ENCODE results near the gene DDX5.
"Not testable (repeated sequence)": the region's sequence is repeated elsewhere in the genome, so short reads cannot be mapped to it uniquely, and the experiment has no call there.

The DDX5 gene

GRCh38 chr17:64492481-64493109 is 13.5 kb downstream of the DDX5 start:
- DNase-seq (ENCODE audit: low spot score) = peak; percentile 65

DNA sequence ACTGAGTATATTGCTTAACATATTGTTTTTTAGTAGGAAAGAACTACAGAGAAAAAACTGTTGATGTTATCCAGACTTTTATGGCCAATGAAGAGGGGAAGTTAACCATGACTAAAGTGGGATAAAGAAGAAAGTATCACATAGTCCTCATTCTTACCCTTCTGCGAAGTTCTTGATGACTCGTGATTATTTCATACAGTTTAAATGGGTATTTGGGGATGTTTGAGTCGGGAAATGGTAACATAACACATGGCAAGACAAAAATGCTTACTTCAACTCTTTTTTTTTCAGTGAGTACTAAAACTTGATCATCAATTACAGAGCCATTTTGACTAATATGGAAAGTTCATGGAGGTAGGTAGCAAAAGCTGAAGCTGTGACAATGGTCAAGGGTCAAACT is 14.1 kb downstream of the DDX5 start:
- no peak for DNase-seq (ENCODE audit: low spot score)

GRCh38 chr17:64491034-64491860 is 14.8 kb downstream of the DDX5 start:
- DNase-seq (ENCODE audit: low spot score) = peak; percentile 51

DNA sequence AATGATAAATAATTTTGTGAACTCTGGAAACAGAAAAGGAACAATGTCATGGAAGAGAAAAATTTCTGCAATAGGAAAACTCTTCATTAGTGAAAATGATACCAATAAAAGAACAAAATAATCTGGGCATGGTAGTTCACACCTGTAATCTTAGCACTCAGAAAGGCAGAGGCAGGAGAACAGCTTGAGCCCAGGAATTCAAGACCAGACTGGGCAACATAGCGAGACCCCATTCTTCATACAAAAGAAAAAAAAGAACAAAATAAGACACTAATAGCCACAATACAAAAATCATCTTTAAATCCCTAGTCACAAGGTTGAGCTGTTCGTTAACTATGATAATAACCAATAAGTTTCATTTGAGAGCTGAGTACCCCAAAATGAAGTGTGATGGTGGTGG is 17.8 kb downstream of the DDX5 start:
- DNase-seq (ENCODE audit: low spot score) = no peak

DNA sequence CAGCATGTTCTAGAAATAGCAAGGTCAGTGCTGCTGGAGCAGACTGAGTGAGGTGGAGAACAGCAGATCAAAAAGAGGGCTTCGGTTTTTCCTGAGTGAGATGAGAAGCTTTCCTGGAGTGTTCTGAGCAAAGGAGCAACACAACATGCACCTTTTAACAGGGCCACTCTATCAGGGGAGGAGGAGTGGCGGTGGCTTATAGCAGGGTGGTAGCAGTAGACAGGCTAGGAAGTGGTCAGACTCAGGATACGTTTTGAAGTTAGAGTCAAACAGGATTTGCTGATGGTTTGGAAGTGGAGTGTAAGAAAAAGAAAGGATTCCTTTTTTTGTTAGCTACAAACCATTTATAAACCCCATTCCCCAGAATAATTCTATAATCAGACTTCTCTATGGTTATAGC is 21.7 kb downstream of the DDX5 start:
- DNase-seq (ENCODE audit: low spot score) = no peak

DNA sequence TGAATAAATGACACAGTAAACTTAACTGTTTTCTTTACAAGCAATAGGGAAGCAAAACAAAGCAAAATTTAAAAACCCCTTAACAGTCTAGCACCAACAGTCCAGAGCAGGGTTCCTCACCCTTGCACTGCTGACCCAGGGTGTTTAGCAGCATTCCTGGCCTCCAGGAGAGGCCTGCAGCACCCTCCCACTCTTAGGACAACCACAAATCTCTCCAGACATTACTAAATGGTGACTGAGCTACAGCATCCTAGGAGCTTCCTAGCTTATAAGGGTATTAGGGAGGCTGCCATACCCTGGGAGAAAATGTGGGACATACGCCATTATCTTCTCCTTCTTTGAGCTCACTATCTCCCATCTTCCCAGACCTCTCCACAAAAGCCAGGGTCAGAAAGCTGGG is 25.1 kb downstream of the DDX5 start:
- DNase-seq (ENCODE audit: low spot score) = no peak

- DNase-seq (ENCODE audit: low spot score) = no peak
These were observed 28.2 kb downstream of the DDX5 start for GRCh38 chr17:64477849-64478248.

- DNase-seq (ENCODE audit: low spot score) = no peak
These were observed 33.5 kb downstream of the DDX5 start for GRCh38 chr17:64472564-64472963.

- no peak for DNase-seq (ENCODE audit: low spot score)
These were observed 34.6 kb downstream of the DDX5 start for GRCh38 chr17:64471440-64471839.

DNA sequence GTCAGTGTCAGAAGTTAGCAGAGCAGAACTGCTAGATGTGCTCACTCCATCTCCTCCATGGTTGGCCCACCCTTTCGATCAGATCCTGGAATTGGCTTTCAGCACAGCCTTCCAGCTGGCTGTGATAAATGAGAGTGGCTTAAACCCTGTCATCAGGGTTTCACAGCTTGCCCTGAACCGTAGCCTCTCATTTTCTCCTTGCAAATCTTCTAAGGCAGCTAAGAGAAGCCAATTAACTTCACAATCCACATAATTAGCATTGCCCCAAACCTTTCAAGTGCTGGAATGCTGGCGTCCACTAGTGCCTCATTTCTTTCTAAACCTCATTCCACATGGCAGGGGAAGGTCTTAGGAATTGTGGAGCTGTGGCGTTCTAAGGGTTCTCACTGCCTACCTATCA is 35.5 kb downstream of the DDX5 start:
- DNase-seq (ENCODE audit: low spot score) = no peak

DNA sequence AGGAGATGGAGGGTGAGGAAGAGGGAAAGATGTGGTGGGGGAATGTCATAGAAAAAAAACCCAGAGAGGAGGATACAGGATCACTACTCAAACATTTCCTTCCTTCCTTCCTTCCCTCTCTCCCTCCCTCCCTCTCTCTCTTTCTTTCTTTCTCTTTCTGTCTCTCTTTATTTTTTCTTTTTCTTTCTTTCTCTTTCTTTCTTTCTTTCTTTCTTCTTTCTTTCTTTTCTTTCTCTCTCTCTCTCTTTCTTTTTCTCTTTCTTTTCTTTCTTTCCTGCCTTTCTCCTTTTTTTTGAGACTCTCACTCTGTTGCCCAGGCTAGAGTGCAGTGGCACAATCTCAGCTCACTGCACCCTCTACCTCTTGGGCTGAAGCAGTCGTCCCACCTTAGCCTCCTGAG is 39.3 kb downstream of the DDX5 start:
- not testable (repeated sequence) for DNase-seq (ENCODE audit: low spot score)

GRCh38 chr17:64466019-64466735 is 39.9 kb downstream of the DDX5 start:
- no peak for DNase-seq (ENCODE audit: low spot score)

- no peak for DNase-seq (ENCODE audit: low spot score)
These were observed 44.3 kb downstream of the DDX5 start for GRCh38 chr17:64461788-64462187.

GRCh38 chr17:64460955-64461354 is 45.1 kb downstream of the DDX5 start:
- no peak for DNase-seq (ENCODE audit: low spot score)

- not testable (repeated sequence) for DNase-seq (ENCODE audit: low spot score)
These were observed 46.3 kb downstream of the DDX5 start for GRCh38 chr17:64459818-64460217.

DNA sequence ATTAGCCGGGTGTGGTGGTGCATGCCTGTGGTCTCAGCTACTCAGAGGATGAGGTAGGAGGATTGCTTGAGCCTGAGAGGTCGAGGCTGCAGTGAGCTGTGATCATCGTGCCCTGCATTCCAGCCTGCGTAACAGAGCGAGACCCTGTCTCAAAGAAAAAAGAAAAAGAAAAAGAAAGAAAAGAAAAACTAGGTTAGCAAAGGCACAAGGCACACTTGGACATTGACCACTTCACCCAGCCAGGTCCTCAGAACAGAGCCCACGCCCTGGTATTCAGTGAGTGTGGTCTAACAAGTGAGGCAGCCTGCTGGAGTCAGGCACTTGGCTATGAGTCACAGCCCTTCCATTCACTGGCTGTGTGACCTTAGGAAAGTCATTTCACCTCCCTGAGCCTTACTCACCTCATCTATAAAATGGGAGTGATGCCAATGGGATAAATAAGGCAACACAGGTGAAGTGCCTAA is 46.8 kb downstream of the DDX5 start:
- DNase-seq (ENCODE audit: low spot score) = no peak

GRCh38 chr17:64458756-64459155 is 47.3 kb downstream of the DDX5 start:
- DNase-seq (ENCODE audit: low spot score) = no peak

- no peak for DNase-seq (ENCODE audit: low spot score)
These were observed 48.9 kb downstream of the DDX5 start for GRCh38 chr17:64457156-64457555.

- no peak for DNase-seq (ENCODE audit: low spot score)
These were observed 49.9 kb downstream of the DDX5 start for GRCh38 chr17:64455993-64456885.

DNA sequence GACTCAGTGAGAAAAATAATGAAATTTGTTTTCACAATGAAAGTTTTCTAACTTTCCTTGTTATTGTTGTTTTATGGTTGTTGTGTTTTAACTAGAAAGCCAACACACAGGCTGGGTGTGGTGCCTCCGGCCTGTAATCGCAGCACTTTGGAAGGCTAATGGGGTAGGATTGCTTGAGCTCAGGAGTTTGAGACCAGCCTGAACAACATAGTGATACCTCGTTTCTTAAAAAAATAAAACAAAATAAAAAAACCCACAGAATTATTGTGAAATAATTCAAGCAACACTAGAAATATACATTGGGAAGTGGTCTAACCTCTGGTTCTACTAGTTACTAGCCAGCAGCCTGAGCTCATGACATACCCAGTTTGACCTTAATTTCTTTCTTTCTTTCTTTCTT is 56.5 kb downstream of the DDX5 start:
- DNase-seq (ENCODE audit: low spot score) = no peak

DNA sequence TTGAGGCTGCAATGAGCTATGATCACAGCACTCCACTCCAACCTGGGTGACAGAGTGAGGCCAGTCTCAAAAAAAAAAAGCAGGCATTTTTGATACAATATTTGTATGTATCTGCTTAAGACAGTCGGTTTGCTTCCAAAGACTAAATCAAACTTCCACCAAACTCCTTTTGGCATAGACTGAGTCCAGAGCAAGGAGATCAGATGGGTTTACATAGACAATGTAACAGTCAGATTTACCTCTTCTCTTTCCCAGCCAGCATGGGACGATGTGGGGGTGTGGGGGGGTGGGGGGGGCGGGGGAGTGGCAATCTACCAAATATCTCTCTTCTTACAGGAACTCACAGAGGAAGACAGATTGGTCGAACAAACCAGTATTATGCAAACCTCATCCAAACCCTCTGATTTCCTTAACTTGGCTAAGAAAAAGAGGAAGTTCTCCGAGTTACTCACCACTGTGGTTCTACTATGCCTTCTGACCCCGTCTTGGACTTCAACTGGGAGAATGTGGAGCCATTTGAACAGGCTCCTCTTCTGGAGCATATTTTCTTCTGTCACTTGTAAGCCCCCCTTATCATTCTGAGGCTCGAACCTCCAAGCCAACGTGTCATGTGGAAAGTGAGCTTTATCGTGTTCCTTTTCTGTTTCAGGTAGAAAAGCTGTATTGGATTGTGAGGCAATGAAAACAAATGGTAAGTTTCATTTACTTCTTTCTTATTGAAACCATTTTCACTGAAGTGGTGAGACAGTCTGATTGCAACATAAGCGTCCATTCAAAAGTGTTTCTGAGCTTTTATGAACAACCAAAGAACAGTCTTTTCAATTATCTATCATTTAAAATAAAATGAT is 57.2 kb downstream of the DDX5 start, which contains the start of gene MILR1:
TSS of gene MILR1 (plus strand) at position 451 of the 848 bp plus-strand sequence. CDS start at position 505, 54 bp downstream.
- no peak for DNase-seq (ENCODE audit: low spot score)

Data from hematopoietic multipotent progenitor cell treated with erythropoietin and hydrocortisone succinate and interleukin-3 and kit ligand, for 15 days (in vitro differentiated cells).